Measurements from ENCODE around the gene RASGRP1. TPM values are rescaled to one million over a fixed set of nuclear protein-coding genes. Genes with fewer than 3 reads are reported as not detected.

RASGRP1 gene
- total RNA-seq, 4 donors from 2014 or later = 15.0 to 23.1 (median 19.5) TPM

DNA sequence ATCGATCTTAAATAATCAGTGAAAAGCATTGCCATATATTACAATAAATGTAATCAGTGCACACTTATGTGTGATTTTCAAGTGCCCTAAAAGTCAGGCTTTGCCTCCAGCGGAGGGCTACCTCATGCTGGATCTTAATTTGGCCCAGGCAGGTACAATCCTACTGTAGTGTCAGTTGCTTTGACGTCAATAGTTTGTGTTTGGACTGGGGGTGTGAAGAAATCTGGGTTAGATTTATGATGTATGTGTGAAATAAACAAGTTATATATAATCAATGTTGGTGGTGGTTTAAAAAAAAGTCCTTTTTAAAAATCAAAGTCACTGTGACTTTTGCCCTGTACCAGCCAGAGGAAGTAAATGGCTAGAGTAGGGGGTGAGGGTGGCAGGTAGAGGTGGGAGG, 14.0 kb upstream of the RASGRP1 start:
- H3K4me3 ChIP-seq (ENCODE audit: low read depth, poor library complexity, severe bottlenecking) = no peak overlapping the region
- DNase-seq (ENCODE audit: low spot score in 2 of 2) = no peak
- intact Hi-C loops (cut with DNase I; ENCODE audit: low total_unique reads) = no loop called here
- no peak for TF ChIP-seq POLR2A (IDR thresholded peaks at IDR 0.05)
- TF ChIP-seq, protein P1, sequence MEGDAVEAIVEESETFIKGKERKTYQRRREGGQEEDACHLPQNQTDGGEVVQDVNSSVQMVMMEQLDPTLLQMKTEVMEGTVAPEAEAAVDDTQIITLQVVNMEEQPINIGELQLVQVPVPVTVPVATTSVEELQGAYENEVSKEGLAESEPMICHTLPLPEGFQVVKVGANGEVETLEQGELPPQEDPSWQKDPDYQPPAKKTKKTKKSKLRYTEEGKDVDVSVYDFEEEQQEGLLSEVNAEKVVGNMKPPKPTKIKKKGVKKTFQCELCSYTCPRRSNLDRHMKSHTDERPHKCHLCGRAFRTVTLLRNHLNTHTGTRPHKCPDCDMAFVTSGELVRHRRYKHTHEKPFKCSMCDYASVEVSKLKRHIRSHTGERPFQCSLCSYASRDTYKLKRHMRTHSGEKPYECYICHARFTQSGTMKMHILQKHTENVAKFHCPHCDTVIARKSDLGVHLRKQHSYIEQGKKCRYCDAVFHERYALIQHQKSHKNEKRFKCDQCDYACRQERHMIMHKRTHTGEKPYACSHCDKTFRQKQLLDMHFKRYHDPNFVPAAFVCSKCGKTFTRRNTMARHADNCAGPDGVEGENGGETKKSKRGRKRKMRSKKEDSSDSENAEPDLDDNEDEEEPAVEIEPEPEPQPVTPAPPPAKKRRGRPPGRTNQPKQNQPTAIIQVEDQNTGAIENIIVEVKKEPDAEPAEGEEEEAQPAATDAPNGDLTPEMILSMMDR (IDR thresholded peaks at IDR 0.05) = no peak
- WGBS, 2 donors = 91 to 94% methylated on average over 3 of the region's 3 CpGs

GRCh38 chr15:38577424-38577987, 12.9 kb upstream of the RASGRP1 start:
- no peak for DNase-seq (ENCODE audit: low spot score in 2 of 2)
- H3K4me3 ChIP-seq (ENCODE audit: low read depth, poor library complexity, severe bottlenecking) = no peak overlapping the region
- 75 to 80% methylated on average over 7 of the region's 7 CpGs for WGBS, 2 donors
- TF ChIP-seq POLR2A (IDR thresholded peaks at IDR 0.05) = no peak
- TF ChIP-seq, protein P1 (IDR thresholded peaks at IDR 0.05) = no peak
- intact Hi-C loops (cut with DNase I; ENCODE audit: low total_unique reads) = no loop called here

DNA sequence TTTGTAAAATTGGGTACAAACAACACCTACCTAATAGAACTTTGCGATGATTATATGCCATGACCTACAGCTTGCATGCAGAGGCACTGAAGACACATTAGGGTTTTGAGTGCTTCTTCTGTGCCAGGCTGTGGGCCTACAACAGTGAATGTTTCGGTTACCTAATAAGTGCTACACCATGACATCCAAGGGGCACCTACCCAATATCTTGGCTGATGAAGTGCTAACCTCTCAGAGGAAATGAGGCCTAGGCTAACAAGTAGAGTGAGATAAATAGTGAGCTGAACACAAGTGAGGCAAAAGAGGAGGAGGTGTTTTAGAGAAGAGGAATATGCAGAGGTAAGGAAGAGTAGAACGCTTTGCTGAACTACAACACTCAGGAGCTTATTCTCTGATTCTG, 12.2 kb upstream of the RASGRP1 start:
- WGBS, 2 donors = 95 to 96% methylated on average over 3 of the region's 3 CpGs
- no peak overlapping the region for H3K4me3 ChIP-seq (ENCODE audit: low read depth, poor library complexity, severe bottlenecking)
- intact Hi-C loops (cut with DNase I; ENCODE audit: low total_unique reads) = no loop called here
- DNase-seq (ENCODE audit: low spot score in 2 of 2) = no peak
- TF ChIP-seq, protein P1 (IDR thresholded peaks at IDR 0.05) = no peak
- TF ChIP-seq POLR2A (IDR thresholded peaks at IDR 0.05) = no peak

- TF ChIP-seq, protein P1 (IDR thresholded peaks at IDR 0.05) = no peak
- TF ChIP-seq POLR2A (IDR thresholded peaks at IDR 0.05) = no peak
- intact Hi-C loops (cut with DNase I; ENCODE audit: low total_unique reads) = no loop called here
- WGBS, 2 donors = 78 to 82% methylated on average over 1 of the region's 1 CpG
- no peak overlapping the region for H3K4me3 ChIP-seq (ENCODE audit: low read depth, poor library complexity, severe bottlenecking)
- no peak for DNase-seq (ENCODE audit: low spot score in 2 of 2)
Measured at GRCh38 chr15:38576261-38576660, 11.6 kb upstream of the RASGRP1 start.

- H3K4me3 ChIP-seq (ENCODE audit: low read depth, poor library complexity, severe bottlenecking) = no peak overlapping the region
- DNase-seq (ENCODE audit: low spot score in 2 of 2) = no peak
- intact Hi-C loops (cut with DNase I; ENCODE audit: low total_unique reads) = no loop called here
- TF ChIP-seq POLR2A (IDR thresholded peaks at IDR 0.05) = no peak
- TF ChIP-seq, protein P1 (IDR thresholded peaks at IDR 0.05) = no peak
- 57 to 70% methylated on average over 16 of the region's 16 CpGs for WGBS, 2 donors
Measured at GRCh38 chr15:38565287-38565670, 665 bp upstream of the RASGRP1 start.
